ENCODE data around the gene FOXG1. TPM values are rescaled to one million over a fixed set of nuclear protein-coding genes. Genes with fewer than 3 reads are reported as not detected.

FOXG1 gene
- polyA plus RNA-seq, 3 donors: 0.04 to 0.43 (median 0.07) TPM

GRCh38 chr14:28761438-28762291 is 4.9 kb upstream of the FOXG1 start:
- no peak for DNase-seq

- DNase-seq: no peak
Measured at GRCh38 chr14:28762303-28762954, 4.2 kb upstream of the FOXG1 start.

GRCh38 chr14:28762955-28763326 is 3.6 kb upstream of the FOXG1 start:
- DNase-seq: no peak

GRCh38 chr14:28763751-28764256 is 2.8 kb upstream of the FOXG1 start:
- no peak for DNase-seq

GRCh38 chr14:28764257-28765160 is 2.1 kb upstream of the FOXG1 start:
- DNase-seq: no peak

GRCh38 chr14:28765169-28765830 is 1.3 kb upstream of the FOXG1 start:
- DNase-seq: no peak

- no peak for DNase-seq
Measured at GRCh38 chr14:28765831-28766468, 637 bp upstream of the FOXG1 start.

GRCh38 chr14:28767030-28767852 is 654 bp downstream of the FOXG1 start:
- no peak for DNase-seq

- no peak for DNase-seq
Measured at GRCh38 chr14:28767853-28768741, 1.5 kb downstream of the FOXG1 start.

- DNase-seq: no peak
Measured at GRCh38 chr14:28769276-28769880, 2.8 kb downstream of the FOXG1 start.

GRCh38 chr14:28770061-28770460 is 3.5 kb downstream of the FOXG1 start:
- DNase-seq: no peak

GRCh38 chr14:28770630-28771029 is 4.0 kb downstream of the FOXG1 start:
- DNase-seq: no peak

- no peak for DNase-seq
Measured at GRCh38 chr14:28771168-28771567, 4.6 kb downstream of the FOXG1 start.

GRCh38 chr14:28772613-28773012 is 6.0 kb downstream of the FOXG1 start:
- DNase-seq: no peak

- DNase-seq: no peak
Measured at GRCh38 chr14:28773176-28773575, 6.6 kb downstream of the FOXG1 start.

- DNase-seq: no peak
Measured at GRCh38 chr14:28773861-28774691, 7.5 kb downstream of the FOXG1 start.
